Osteoblast (primary cell): ENCODE data around the gene FBXW8. TPM values are rescaled to one million over a fixed set of nuclear protein-coding genes. Genes with fewer than 3 reads are reported as not detected.

Experiments
- DNase-seq: peaks from one replicate; pipeline ENCODE4 v3.0.0; 2011; ENCODE audit warnings: low spot score, mixed read lengths; ENCODE audit not compliant: insufficient read length; ENCODE audit errors: missing footprints
- H2AFZ ChIP-seq: 2 replicates; pipeline ENCODE4 v1.6.0; 2011; ENCODE audit warnings: mild to moderate bottlenecking, low read length
- H3K27ac ChIP-seq: 2 replicates; pipeline ENCODE4 v1.5.1; 2011; ENCODE audit warnings: mild to moderate bottlenecking, low read depth, low read length, moderate library complexity
- H3K27me3 ChIP-seq: 2 replicates; pipeline ENCODE4 v1.6.0; 2012; ENCODE audit warnings: mild to moderate bottlenecking, control low read depth, inconsistent platforms, low read length, moderate library complexity; ENCODE audit not compliant: insufficient read depth
- H3K36me3 ChIP-seq: 2 replicates; pipeline ENCODE4 v1.5.1; 2011; ENCODE audit warnings: mild to moderate bottlenecking, low read length, control low read depth, moderate library complexity; ENCODE audit not compliant: insufficient read depth
- H3K4me1 ChIP-seq: 2 replicates; pipeline ENCODE4 v1.5.1; 2011; ENCODE audit warnings: mild to moderate bottlenecking, low read length, control low read depth, moderate library complexity; ENCODE audit not compliant: insufficient read depth
- H3K4me2 ChIP-seq: 2 replicates; pipeline ENCODE4 v1.6.0; 2011; ENCODE audit warnings: mild to moderate bottlenecking, low read length; ENCODE audit not compliant: insufficient read depth
- H3K4me3 ChIP-seq: fragments of 200-600 bp; sonication (generic); 3 replicates; pipeline ENCODE4 v1.5.1; 2012; ENCODE audit warnings: mild to moderate bottlenecking, low read length, inconsistent platforms; ENCODE audit not compliant: insufficient read depth
- H3K79me2 ChIP-seq: 2 replicates; pipeline ENCODE4 v1.6.0; 2012; ENCODE audit warnings: mild to moderate bottlenecking, low read length, control low read depth, inconsistent platforms; ENCODE audit not compliant: insufficient read depth
- H3K9me3 ChIP-seq: 2 replicates; pipeline ENCODE4 v1.5.1; 2011; ENCODE audit warnings: low read depth, low read length, control low read depth
- H4K20me1 ChIP-seq: 2 replicates; pipeline ENCODE4 v1.6.0; 2012; ENCODE audit warnings: mild to moderate bottlenecking, low read length, control low read depth; ENCODE audit not compliant: insufficient read depth
- total RNA-seq: library from RNA; depleted of rRNA; stranded (reverse); fragments of >200 nt; gene quantifications from 2 replicates; pipeline ENCODE4 v1.2.3, GENCODE V29; 2012
- TF ChIP-seq, protein P1 (sequence below): IDR thresholded peaks from 2 replicates; pipeline ENCODE4 v1.5.1; 2011; ENCODE audit warnings: mild to moderate bottlenecking, low read depth, low read length, moderate library complexity; ENCODE audit errors: extremely low read depth

Gene FBXW8
- total RNA-seq, 1 donor: 27.5 TPM

DNA sequence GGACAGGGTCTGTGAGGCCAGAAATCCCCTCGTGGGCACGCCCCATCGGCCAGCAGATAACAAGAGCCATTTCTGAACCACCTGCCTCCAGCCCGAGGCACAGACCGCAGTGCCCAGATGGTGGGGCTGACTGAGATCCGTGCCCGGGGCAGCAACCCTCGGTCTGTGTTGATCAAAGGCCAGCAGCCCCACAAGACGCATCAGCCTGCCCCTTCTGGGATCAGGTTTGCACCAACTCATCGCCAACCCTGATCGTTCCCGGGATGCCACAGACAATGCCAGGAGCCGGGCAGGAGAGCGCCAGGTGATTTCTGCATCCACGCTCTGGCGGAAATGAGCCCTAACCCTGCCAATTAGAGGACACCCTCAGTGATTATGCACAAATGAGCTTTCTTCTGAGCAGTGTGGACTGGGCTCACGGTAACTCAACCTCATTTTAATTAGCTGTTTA is 124.0 kb downstream of the FBXW8 start:
- Histone ChIP-seq H3K79me2 (no peaks in the 10 kb centered on the region), H2AFZ (no peak overlapping the region), H3K27ac (no peak overlapping the region), H3K4me2 (no peak overlapping the region), H3K36me3 (peaks cover 4% of the 10 kb centered on the region), H4K20me1 (no peaks in the 10 kb centered on the region), H3K9me3 (no peaks in the 10 kb centered on the region), H3K4me3 (no peak overlapping the region), H3K27me3 (peaks cover 40% of the 10 kb centered on the region), H3K4me1 (peaks cover 7% of the 10 kb centered on the region)
- TF ChIP-seq, protein P1, sequence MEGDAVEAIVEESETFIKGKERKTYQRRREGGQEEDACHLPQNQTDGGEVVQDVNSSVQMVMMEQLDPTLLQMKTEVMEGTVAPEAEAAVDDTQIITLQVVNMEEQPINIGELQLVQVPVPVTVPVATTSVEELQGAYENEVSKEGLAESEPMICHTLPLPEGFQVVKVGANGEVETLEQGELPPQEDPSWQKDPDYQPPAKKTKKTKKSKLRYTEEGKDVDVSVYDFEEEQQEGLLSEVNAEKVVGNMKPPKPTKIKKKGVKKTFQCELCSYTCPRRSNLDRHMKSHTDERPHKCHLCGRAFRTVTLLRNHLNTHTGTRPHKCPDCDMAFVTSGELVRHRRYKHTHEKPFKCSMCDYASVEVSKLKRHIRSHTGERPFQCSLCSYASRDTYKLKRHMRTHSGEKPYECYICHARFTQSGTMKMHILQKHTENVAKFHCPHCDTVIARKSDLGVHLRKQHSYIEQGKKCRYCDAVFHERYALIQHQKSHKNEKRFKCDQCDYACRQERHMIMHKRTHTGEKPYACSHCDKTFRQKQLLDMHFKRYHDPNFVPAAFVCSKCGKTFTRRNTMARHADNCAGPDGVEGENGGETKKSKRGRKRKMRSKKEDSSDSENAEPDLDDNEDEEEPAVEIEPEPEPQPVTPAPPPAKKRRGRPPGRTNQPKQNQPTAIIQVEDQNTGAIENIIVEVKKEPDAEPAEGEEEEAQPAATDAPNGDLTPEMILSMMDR: no peak
- no peak for DNase-seq

- no peak overlapping the region for H3K4me2 ChIP-seq
- H3K4me1 ChIP-seq: peaks cover 7% of the 10 kb centered on the region
- H3K27me3 ChIP-seq: peaks cover 40% of the 10 kb centered on the region
Measured at GRCh38 chr12:117035287-117035686, 124.5 kb downstream of the FBXW8 start.

GRCh38 chr12:117036046-117036445 is 125.3 kb downstream of the FBXW8 start:
- Histone ChIP-seq H3K4me2 (no peak overlapping the region), H2AFZ (no peak overlapping the region), H3K36me3 (no peaks in the 10 kb centered on the region), H3K9me3 (no peaks in the 10 kb centered on the region), H4K20me1 (no peaks in the 10 kb centered on the region), H3K4me1 (peaks cover 7% of the 10 kb centered on the region), H3K4me3 (no peak overlapping the region), H3K27me3 (peaks cover 40% of the 10 kb centered on the region), H3K79me2 (no peaks in the 10 kb centered on the region), H3K27ac (no peak overlapping the region)
- TF ChIP-seq, protein P1: no peak
- DNase-seq: no peak

More at GRCh38 chr12:117035287-117035686, 124.5 kb downstream of the FBXW8 start:
- H4K20me1 ChIP-seq: no peaks in the 10 kb centered on the region
- no peaks in the 10 kb centered on the region for H3K9me3 ChIP-seq
- H3K27ac ChIP-seq: no peak overlapping the region
- H3K79me2 ChIP-seq: no peaks in the 10 kb centered on the region
- TF ChIP-seq, protein P1: no peak
- no peak for DNase-seq
- no peak overlapping the region for H2AFZ ChIP-seq
- H3K4me3 ChIP-seq: no peak overlapping the region
- no peaks in the 10 kb centered on the region for H3K36me3 ChIP-seq

GRCh38 chr12:117036547-117036946 is 125.8 kb downstream of the FBXW8 start:
- Histone ChIP-seq H2AFZ (no peak overlapping the region), H3K36me3 (no peaks in the 10 kb centered on the region), H3K27me3 (peaks cover 40% of the 10 kb centered on the region), H4K20me1 (no peaks in the 10 kb centered on the region), H3K4me1 (peaks cover 7% of the 10 kb centered on the region), H3K27ac (no peak overlapping the region), H3K9me3 (no peaks in the 10 kb centered on the region), H3K4me3 (no peak overlapping the region), H3K4me2 (no peak overlapping the region), H3K79me2 (no peaks in the 10 kb centered on the region)
- TF ChIP-seq, protein P1: no peak
- DNase-seq: no peak
